NCI-H526 (cell line): ENCODE measurements around the gene PCGF3.

Source experiments
- DNase-seq, 2 experiments: peaks; one replicate each; lab custom pipeline; 2025; lab: John Stamatoyannopoulos, UW

Gene PCGF3, protein sequence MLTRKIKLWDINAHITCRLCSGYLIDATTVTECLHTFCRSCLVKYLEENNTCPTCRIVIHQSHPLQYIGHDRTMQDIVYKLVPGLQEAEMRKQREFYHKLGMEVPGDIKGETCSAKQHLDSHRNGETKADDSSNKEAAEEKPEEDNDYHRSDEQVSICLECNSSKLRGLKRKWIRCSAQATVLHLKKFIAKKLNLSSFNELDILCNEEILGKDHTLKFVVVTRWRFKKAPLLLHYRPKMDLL

DNA sequence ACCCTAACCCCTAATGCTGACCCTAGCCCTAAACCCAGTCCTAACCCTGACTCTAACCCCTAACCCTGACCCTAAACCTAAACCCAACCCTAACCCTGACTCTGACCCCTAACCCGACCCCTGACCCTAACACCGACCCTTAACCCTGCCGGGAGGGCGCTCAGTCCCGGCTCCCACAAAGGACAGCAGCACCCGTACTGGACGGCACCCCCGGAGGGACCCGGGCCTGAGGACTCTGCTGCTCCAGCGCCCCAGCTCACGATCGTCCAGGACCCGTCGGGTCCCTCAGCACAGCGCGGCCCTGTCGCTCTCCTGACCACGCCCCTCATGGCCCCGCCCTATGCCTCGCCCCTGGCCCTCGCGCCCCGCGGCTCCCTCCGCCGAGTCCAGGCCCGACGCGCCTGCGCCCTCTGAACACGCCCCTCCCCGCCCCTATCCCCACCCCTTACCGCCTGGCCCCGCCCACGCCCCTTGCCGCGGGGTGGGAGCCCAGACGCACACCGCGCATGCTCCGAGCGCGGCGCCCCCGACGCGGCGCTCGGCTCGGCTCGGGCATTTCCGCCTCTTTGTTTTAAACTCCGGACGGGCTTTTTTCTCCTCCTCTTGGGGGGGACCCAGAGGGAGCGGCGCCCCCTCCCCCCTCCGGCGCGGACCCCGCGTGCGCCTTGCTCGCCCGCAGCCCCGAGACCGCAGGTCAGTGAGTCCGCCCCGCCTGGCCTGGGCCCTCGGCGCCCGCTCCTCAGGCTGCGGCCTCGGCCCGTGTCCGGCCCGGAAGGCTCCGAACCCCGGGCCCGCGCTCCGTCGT, at the start of gene PCGF3:
PCGF3 (plus strand) TSS at position 555 of the 805 bp plus-strand sequence. CDS start 27,849 bp downstream, outside the sequence.
- DNase-seq = peak; percentile 69 to 97

DNA sequence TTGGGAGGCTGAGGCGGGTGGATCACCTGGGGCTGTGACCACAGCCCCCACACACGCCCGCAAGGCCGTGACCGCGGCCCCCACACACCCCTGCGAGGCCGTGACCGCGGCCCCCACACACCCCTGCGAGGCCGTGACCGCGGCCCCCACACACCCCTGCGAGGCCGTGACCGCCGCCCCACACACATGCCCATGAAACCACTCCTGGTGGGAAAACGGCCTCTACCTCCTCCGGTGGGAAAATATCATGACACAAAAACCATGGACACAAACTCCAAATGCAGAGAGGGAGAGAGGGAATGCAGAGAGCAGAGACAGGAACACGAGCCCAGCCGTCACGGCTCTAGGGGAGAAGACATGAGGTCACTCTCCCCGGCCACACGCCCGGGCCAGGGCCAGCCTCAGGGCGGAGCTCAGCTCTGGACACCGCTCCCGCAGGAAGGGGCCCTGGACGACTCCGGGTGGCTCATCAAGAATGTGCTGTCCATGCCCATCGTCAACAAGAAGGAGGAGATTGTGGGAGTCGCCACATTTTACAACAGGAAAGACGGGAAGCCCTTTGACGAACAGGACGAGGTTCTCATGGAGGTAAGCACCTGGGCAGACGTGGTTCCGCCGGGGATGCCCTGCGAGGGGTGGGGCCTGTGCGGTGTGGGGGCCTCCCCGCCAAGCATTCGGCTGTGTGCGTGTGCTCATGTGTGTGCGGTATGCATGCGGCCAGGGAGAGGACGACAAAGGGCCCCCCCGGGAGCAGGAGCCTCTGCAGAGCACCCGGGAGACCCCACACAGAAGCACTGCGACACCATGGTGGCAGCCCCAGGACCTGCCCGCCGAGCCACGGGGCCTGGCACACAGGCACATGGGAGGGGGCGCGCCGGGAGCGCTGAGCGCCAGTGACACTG, 48.9 kb upstream of the PCGF3 start:
- DNase-seq = no peak

DNA sequence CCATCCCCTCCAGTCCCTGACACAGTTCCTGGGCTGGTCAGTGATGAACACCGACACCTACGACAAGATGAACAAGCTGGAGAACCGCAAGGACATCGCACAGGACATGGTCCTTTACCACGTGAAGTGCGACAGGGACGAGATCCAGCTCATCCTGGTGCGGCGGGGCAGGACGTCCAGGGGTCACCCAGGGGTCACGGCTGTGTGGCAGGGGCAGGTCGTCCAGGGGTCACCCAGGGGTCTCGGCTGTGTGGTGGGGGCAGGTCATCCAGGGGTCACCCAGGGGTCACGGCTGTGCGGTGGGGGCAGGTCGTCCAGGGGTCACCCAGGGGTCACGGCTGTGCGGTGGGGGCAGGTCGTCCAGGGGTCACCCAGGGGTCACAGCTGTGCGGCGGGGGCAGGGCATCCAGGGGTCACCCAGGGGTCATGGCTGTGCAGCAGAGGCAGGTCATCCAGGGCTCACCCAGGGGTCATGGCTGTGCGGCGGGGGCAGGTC, 48.2 kb upstream of the PCGF3 start:
- DNase-seq = no peak

DNA sequence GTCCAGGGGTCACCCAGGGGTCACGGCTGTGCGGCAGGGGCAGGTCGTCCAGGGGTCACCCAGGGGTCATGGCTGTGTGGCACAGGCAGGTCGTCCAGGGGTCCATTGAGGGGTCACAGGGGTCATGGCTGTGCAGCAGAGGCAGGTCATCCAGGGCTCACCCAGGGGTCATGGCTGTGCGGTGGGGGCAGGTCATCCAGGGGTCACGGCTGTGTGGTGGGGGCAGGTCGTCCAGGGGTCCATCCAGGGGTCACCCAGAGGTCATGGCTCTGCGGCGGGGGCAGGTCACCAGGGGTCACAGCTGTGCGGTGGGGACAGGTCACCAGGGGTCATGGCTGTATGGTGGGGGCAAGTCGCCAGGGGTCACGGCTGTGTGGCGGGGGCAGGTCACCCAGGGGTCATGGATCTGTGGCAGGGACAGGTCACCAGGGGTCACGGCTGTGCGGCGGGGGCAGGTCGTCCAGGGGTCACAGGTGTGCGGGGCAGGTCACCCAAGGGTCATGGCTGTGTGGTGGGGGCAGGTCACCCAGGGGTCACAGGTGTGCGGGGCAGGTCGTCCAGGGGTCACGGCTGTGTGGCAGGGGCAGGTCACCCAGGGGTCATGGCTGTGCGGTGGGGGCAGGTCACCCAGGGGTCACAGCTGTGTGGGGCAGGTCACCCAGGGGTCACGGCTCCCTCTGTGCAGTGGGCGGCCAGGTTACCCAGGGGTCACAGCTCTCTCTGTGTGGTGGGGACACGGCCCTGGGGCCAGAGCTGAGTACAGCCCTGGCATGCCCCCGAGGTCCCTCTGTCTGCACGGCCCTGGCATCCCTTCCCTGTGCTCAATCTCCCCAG, 47.6 kb upstream of the PCGF3 start:
- DNase-seq = no peak

DNA sequence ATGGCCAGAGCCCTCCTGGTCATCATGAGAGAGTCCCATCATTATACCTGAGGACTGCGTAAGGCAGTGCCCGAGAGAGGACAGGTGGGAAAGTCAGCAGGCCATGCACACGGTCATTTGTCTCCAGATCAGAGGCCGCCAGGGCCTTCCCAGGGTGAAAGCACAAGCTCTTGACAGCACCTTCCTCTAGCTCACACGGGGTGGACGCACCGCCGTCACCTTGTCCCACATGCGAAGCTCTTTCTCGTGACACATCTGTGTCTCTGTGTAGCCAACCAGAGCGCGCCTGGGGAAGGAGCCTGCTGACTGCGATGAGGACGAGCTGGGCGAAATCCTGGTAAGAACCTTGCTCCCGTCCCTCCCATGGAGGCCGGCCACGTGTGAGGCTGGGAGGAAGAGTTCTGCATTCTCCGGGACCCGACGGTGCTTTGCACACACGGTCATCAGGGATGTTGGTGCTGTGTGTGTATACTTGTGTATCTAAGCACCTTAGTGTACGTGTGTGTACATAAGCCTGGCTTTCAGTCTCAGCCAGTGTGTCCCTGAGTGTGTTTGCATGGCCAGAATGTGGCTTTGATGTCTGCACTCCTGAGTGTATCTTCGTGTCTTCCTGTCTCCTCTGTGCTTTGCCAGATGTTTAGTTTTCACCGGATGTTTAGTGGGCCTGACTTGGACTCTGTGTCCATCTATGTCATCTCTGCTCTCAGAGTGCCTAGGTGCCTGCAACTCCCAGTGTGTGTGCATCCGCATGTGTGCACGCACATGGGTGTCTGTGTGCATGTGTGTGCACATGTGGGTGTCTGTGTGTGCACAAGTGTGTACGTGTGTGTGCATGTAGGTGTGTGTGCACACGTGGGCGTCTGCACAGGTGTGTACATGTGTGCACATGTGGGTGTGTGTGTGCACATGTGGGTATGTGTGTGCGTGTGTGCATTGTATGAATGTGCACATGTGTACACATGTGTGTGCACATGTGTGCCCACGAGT, 46.7 kb upstream of the PCGF3 start:
- DNase-seq = no peak

DNA sequence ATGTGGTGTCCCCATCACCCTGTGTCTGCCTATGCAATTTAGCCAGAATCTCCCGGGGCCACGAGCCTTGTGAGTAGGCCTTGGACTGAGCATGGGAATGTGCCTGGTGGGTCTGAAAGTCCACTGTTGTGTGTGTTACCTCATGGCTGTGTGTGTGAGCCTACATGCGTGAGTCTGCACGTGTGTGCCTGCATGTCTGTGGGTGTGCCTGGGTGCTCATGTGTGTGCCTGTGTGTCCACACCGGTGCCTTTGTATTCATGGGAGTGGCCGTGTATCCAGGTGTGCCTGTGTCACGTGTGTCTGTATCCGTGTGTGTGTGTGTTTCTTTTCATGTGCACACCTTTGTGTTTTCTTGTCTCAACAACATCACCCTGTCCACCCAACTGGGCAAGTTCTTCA, 45.8 kb upstream of the PCGF3 start:
- no peak for DNase-seq

DNA sequence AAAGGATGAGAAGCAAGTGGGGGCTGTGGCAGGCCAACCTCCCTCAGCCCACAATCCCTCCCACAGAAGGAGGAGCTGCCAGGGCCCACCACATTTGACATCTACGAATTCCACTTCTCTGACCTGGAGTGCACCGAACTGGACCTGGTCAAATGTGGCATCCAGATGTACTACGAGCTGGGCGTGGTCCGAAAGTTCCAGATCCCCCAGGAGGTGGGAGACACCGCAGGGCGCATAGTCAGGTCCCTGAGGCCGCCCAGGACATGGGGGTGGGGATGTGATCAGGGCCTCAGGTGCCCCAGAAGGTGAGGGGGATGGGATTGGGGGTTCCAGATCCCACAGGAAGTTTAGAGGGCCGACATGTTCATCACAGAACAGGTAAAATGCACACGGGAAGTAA, 45.2 kb upstream of the PCGF3 start:
- DNase-seq = no peak

DNA sequence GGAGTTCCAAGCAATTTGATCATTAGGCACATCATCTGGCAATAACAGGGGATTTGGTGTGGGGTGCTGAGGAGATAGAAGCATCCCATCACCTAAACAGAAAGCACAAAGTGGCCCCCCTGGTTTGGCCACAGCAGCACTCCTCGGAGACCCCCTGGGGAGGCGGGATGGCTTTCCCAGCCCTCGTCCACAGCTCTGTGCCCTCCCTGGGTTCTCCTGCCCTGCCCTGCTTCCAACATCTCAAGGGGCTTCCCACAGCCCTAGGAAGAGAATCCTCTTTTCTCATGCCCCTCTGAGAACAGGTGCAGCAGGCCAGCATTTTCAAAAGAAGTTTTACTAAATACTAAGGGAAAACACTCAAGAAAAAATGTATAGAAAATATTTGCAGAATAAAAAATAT, 44.4 kb upstream of the PCGF3 start:
- no peak for DNase-seq

DNA sequence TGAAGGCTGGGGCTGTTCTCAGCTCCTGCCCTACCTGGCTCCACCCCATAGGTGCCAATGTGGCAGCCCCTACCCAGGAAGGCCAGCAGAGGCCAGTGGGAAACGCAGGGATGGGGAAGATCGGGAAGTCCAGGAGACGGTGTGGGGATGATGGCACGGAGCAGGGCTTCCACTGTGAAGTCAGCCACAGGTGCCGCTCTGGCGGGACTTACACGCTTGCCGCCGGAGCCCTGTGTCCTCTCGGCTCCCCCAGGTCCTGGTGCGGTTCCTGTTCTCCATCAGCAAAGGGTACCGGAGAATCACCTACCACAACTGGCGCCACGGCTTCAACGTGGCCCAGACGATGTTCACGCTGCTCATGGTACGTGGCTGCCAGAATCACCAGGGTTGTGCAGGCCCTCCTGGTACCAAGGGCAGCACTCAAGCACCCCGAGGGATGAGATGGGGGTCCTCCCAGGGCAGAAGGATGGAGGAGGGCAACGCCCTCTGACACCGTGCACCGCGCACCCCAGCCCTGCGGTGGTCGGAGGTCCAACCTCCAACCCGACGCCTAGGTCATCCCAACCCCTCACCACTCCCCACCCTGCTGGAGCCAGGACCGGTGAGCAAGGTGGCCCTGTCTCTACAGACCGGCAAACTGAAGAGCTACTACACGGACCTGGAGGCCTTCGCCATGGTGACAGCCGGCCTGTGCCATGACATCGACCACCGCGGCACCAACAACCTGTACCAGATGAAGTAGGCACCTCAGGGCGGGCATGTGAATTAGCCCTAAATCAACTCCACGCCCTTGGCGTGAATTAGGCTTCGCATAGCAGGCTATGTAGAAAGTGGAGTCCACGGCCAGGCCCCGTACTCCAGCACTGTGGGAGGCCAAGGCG, 43.5 kb upstream of the PCGF3 start:
- DNase-seq = no peak

DNA sequence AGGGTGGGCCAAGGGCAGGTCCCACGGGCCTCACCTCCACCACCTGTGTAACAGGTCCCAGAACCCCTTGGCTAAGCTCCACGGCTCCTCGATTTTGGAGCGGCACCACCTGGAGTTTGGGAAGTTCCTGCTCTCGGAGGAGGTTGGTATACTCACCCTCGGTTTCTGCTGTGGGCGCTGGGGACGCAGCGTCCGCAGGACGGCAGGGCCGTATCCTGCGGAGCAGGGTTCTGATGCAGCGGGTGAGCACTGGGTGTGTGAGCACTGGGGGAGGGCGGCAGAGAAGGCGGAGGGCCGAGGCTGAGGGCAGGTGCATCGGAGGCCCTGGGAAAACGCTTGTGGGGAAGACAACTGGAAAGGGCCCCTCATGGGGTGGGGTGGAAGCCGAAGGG, 42.6 kb upstream of the PCGF3 start:
- no peak for DNase-seq

DNA sequence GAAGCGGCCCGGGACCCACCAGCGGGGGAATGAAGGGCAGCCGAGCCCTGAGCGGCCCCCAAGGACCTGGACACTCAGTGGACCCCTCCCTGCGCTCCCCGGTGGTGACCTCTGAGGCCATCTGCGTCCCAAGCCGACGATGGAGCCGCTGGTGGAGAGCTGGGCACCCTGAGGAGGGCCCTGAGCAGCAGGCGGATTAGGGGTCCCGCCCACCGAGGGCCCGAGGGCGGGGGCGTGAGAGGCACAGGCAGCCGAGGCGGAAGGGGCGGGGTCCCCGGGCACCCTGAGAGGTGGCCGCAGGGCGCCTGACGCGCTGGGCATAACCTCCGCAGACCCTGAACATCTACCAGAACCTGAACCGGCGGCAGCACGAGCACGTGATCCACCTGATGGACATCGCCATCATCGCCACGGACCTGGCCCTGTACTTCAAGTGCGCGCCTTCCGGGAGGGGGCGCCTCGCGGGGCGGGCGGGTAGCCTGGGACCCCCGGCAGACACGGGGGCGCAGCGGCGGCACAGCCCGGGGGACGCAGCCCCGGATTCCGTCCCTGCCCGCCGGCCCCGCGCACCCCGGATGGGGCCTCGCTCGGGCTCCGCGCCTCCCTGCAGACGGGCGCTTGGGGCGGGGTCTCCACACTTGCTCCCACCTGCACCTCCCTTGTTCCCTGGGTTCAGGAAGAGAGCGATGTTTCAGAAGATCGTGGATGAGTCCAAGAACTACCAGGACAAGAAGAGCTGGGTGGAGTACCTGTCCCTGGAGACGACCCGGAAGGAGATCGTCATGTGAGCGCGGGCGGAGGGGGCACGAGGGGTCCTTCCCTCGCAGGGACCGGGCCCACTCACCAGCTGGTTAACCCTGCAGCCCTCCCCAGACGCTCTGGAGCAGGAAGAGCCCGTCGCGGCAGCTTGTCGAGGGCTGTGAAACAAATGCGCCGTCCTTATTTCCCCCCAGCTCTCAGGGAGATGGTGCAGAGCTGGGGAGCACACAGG, 41.9 kb upstream of the PCGF3 start:
- DNase-seq = peak; percentile 28 to 73

DNA sequence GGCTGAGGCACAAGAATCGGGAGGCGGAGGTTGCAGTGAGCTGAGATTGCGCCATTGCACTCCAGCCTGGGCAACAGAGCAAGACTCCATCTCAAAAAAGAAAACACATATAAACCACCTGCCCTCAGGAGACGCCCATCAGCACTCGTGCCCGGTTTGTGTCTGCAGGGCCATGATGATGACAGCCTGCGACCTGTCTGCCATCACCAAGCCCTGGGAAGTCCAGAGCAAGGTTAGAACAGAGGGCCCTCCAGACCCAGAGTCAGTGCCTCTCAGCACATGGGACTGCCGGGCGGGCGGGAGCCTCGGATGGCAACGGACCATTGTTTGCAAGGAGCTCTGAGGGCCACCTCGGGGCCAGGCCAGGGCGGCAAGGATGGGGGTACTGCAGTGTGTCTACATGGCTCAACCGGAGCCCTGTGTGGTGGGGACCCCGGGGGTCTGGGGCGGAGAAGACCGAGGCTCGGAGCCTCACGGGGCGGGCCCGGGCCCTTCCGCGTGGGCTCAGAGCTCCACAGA, 40.9 kb upstream of the PCGF3 start:
- no peak for DNase-seq

DNA sequence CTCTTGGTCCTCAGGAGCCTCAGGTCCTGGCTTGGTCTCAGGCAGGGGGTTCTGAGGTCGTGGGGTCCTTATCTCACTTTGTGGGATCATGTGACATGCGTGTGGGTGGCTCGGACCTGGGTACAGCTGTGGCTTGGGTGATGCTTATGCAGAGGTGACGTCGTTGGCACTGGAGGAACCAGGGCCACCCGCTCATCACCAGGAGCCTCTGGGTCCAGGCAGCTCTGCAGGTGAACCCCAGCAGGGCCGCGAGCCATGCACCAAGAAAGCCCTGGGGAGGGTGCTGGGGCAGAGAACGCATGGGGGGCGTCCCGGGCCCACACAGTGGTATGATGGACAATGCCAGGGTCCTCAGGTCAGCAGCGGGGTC, 40.3 kb upstream of the PCGF3 start:
- DNase-seq = no peak

DNA sequence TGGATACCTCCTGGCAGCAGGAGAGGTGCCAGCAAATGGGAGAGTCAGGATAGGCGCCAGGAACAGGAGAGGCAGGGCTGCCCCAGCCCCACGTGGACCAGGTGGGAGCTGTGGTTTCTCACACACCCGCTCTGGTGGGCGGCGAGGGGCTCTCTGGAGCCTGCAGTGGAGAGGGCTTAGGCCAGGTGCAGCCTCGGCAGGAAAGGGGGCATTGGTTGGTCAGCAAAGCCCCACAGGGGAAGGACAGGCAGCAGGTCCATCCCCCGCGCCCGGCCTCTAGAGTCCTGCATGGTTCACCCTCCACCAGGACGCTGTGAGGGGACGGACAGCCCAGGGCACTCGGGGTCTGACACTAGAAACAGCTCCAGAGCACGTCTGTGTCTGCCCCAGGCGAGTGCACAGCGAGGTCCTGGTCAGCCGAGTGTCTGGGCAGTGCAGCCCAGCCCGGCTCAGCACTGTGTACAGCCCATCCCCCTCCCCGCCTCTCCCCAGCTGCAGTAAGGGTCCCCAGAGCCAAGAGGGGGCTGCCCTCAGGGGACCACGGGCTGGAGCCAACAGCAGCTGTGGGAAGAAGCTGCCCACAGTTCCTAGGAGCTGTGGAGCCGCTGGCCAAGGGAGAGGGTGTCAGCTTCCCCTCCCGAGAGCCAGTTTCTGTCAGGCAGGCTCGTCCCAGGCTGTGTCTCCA, 39.7 kb upstream of the PCGF3 start:
- DNase-seq = no peak

DNA sequence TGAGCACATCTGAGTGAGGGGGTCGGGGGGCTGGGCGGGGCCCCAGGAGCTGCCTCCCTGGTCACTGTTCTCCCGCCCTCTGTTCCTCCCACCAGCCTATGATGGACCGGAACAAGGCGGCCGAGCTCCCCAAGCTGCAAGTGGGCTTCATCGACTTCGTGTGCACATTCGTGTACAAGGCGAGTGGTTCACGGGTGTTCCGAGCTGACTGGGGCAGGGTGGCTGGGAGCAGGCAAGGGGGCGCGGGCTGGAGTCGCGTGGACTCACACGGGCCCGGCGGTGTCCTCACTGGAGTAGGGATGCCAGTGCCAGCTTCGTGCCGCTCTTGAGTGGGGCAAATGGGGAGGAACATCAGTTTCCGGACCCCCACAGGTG, 39.2 kb upstream of the PCGF3 start:
- no peak for DNase-seq

DNA sequence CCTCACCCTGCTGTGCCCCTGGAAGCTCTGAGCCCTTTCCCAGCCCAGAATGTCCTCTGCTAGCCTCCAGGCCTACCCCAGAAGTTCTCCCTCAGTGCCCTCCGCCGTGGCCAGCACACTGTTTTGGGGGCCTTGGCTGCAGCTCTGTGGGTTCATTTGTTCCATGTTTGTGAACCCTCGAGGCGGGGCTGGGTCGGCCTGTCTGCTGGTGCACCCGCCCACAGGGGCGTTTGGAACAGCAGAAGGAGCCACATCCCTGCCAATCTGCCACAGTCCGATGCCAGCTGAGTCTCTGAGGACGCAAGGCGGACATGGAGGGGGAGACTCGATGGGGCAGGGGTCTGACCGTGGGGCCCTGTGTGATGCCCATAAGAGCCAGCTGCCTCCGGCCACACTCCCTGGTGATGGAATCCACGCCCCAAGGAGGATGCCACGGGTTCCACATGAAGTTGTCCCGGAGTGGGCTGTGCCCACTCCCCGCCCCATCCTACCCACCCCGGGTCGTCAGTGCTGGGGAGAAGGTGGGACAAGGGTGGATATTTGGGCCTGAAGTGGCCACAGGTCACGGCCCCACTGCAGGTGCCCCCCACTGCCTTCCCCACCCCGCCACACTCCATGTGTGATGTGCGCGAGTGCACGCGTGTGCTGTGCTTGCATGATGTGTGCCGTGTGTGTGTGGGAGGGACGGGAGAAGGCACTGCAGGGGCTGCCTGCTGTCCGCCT, 38.6 kb upstream of the PCGF3 start:
- DNase-seq = no peak

DNA sequence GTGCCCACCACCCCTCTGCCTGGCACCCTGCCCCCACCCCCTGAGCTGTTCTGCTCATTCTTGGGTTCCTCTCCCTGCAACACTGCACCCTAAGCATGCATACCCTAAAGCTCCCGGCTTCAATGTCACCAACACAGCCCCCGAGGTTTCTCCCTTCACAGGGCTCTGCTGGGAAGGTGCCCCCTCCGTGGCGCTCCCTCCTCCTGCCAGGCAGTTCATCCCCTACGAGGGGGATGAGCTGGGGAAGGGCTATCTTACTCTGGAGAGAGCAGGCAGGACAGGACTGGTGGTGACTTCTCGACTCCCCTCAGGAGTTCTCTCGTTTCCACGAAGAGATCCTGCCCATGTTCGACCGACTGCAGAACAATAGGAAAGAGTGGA, 38.1 kb upstream of the PCGF3 start:
- no peak for DNase-seq
